ENCODE data around the gene CNTRL. TPM values are rescaled to one million over a fixed set of nuclear protein-coding genes. Genes with fewer than 3 reads are reported as not detected.
A peak's percentile ranks its signal among the peaks of the same experiment; 100 is the strongest.
"Not testable (repeated sequence)": the region's sequence is repeated elsewhere in the genome, so short reads cannot be mapped to it uniquely, and the experiment has no call there.

The CNTRL gene
- total RNA-seq, 2 donors from 2014 or later: 11.4 to 31.0 TPM

- DNase-seq (ENCODE audit: low spot score): no peak
- Histone ChIP-seq H3K27me3 (replicated peaks; ENCODE audit: insufficient read depth) (no peaks in the 10 kb centered on the region), H3K36me3 (peaks cover 10% of the 10 kb centered on the region), H3K27ac (no peak overlapping the region), H3K4me3 (no peak overlapping the region), H3K4me1 (ENCODE audit: control insufficient read depth in 1 of 2, low read depth in 2 of 2) (peaks cover 6 to 21% of the 10 kb centered on the region in 2 donors), H3K9me3 (no peaks in the 10 kb centered on the region)
- TF ChIP-seq CTCF (IDR thresholded peaks at IDR 0.05): no peak
- no peak for ATAC-seq (ENCODE audit: insufficient number of reproducible peaks, low FRiP score, low read depth)
These were observed 104.1 kb downstream of the CNTRL start for GRCh38 chr9:121178676-121179372.

GRCh38 chr9:121179373-121179721 is 104.6 kb downstream of the CNTRL start:
- H3K27ac ChIP-seq; DNase-seq (ENCODE audit: low spot score); H3K4me3 ChIP-seq; ATAC-seq (ENCODE audit: insufficient number of reproducible peaks, low FRiP score, low read depth); H3K9me3 ChIP-seq; H3K27me3 ChIP-seq (replicated peaks; ENCODE audit: insufficient read depth): not testable (repeated sequence)
- Histone ChIP-seq H3K36me3 (peaks cover 10% of the 10 kb centered on the region), H3K4me1 (ENCODE audit: control insufficient read depth in 1 of 2, low read depth in 2 of 2) (peaks cover 6 to 26% of the 10 kb centered on the region in 2 donors)

- TF ChIP-seq CTCF (IDR thresholded peaks at IDR 0.05): no peak
- DNase-seq (ENCODE audit: low spot score) (no peak), ATAC-seq (ENCODE audit: insufficient number of reproducible peaks, low FRiP score, low read depth) (no peak)
- Histone ChIP-seq H3K27ac (no peak overlapping the region), H3K4me1 (ENCODE audit: control insufficient read depth in 1 of 2, low read depth in 2 of 2) (peaks cover 6 to 28% of the 10 kb centered on the region in 2 donors), H3K4me3 (no peak overlapping the region), H3K27me3 (replicated peaks; ENCODE audit: insufficient read depth) (no peaks in the 10 kb centered on the region), H3K36me3 (peaks cover 10% of the 10 kb centered on the region), H3K9me3 (no peaks in the 10 kb centered on the region)
These were observed 105.4 kb downstream of the CNTRL start for GRCh38 chr9:121179930-121180681.

GRCh38 chr9:121182101-121182836 is 107.5 kb downstream of the CNTRL start:
- H3K4me1 ChIP-seq (ENCODE audit: control insufficient read depth in 1 of 2, low read depth in 2 of 2): peaks cover 9 to 41% of the 10 kb centered on the region in 2 donors
- no peaks in the 10 kb centered on the region for H3K27me3 ChIP-seq (replicated peaks; ENCODE audit: insufficient read depth)
- H3K36me3 ChIP-seq: peaks cover 10% of the 10 kb centered on the region
- H3K9me3 ChIP-seq: no peaks in the 10 kb centered on the region
- H3K27ac ChIP-seq: peak overlapping the region; percentile 11 to 12
- TF ChIP-seq CTCF (IDR thresholded peaks at IDR 0.05): no peak
- H3K4me3 ChIP-seq: no peak overlapping the region
- ATAC-seq (ENCODE audit: insufficient number of reproducible peaks, low FRiP score, low read depth) (no peak), DNase-seq (ENCODE audit: low spot score) (no peak)

GRCh38 chr9:121182989-121183388 is 108.2 kb downstream of the CNTRL start:
- Histone ChIP-seq H3K27me3 (replicated peaks; ENCODE audit: insufficient read depth) (no peaks in the 10 kb centered on the region), H3K27ac (peak overlapping the region in 1 of 2 donors; percentile 12), H3K4me1 (ENCODE audit: control insufficient read depth in 1 of 2, low read depth in 2 of 2) (peaks cover 11 to 48% of the 10 kb centered on the region in 2 donors), H3K9me3 (no peaks in the 10 kb centered on the region), H3K36me3 (peaks cover 10% of the 10 kb centered on the region), H3K4me3 (no peak overlapping the region)
- no peak for DNase-seq (ENCODE audit: low spot score)
- no peak for TF ChIP-seq CTCF (IDR thresholded peaks at IDR 0.05)
- ATAC-seq (ENCODE audit: insufficient number of reproducible peaks, low FRiP score, low read depth): no peak
